Measurements from ENCODE around the gene PXDN. TPM values are rescaled to one million over a fixed set of nuclear protein-coding genes. Genes with fewer than 3 reads are reported as not detected.

Gene PXDN
- total and polyA plus RNA-seq, 9 of the 15 experiments (the other 6 are each of a cell fraction or from before 2014, with no cell fraction given): 0.49 TPM; not detected in 8

DNA sequence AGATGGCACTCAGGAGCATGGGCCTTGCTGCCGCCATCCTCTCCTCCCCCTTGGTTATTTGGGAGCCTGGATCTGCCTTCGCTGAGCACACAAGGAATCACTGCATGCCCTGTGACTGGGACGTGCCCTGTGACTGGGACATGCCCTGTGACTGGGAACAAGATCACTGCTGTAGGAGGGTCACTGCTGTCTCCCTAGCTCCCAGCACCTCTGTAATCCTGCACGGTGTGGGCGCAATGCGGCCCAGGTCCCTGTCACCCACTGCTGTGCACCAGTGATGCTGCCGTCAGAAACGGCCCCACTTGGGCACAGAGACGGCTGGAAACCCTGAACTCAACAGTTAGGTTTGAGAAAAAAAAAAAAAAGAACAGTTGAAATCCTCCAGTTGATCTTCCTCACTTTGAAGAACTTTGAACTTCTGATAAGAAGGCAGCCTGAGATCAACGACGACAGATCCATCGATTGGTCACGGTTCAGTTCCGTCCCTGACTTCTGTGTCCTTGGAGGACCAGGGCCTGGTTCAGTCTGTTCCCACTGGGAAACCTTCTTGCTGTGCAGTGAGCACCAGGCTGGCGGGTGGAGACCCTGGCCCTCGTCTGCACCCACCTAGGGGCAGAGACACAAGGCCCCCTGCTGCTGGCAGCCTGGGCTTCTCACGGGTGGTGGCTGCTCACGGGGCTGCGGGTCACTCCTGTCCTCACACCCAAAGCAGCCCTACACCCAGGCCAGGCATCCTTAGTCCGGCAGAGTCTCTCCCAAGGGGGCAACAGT is 125.9 kb downstream of the PXDN start (continued):
- TF ChIP-seq, protein P1, sequence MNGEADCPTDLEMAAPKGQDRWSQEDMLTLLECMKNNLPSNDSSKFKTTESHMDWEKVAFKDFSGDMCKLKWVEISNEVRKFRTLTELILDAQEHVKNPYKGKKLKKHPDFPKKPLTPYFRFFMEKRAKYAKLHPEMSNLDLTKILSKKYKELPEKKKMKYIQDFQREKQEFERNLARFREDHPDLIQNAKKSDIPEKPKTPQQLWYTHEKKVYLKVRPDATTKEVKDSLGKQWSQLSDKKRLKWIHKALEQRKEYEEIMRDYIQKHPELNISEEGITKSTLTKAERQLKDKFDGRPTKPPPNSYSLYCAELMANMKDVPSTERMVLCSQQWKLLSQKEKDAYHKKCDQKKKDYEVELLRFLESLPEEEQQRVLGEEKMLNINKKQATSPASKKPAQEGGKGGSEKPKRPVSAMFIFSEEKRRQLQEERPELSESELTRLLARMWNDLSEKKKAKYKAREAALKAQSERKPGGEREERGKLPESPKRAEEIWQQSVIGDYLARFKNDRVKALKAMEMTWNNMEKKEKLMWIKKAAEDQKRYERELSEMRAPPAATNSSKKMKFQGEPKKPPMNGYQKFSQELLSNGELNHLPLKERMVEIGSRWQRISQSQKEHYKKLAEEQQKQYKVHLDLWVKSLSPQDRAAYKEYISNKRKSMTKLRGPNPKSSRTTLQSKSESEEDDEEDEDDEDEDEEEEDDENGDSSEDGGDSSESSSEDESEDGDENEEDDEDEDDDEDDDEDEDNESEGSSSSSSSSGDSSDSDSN (IDR thresholded peaks at IDR 0.05; ENCODE audit: borderline replicate concordance in 1 of 2, low read depth in 2 of 2, low read length in 2 of 2): no peak
- TF ChIP-seq DMBX1 (CRISPR knock-in tag; IDR thresholded peaks at IDR 0.05; ENCODE audit: borderline replicate concordance) (no peak), NFE2 (IDR thresholded peaks at IDR 0.05; ENCODE audit: low read depth) (no peak), ELF4 (CRISPR knock-in tag; IDR thresholded peaks at IDR 0.05) (no peak), ZNF583 (CRISPR knock-in tag; IDR thresholded peaks at IDR 0.05) (no peak), XRCC5 (IDR thresholded peaks at IDR 0.05; ENCODE audit: low read depth, low read length) (no peak), PTTG1 (tag; IDR thresholded peaks at IDR 0.05; ENCODE audit: low read depth) (no peak), ZNF507 (tag; conservative IDR thresholded peaks at IDR 0.05) (no peak), HMGN3 (IDR thresholded peaks at IDR 0.05; ENCODE audit: borderline replicate concordance, extremely low read depth, insufficient read length, low read depth, low read length) (no peak)
- TF ChIP-seq, protein P2, sequence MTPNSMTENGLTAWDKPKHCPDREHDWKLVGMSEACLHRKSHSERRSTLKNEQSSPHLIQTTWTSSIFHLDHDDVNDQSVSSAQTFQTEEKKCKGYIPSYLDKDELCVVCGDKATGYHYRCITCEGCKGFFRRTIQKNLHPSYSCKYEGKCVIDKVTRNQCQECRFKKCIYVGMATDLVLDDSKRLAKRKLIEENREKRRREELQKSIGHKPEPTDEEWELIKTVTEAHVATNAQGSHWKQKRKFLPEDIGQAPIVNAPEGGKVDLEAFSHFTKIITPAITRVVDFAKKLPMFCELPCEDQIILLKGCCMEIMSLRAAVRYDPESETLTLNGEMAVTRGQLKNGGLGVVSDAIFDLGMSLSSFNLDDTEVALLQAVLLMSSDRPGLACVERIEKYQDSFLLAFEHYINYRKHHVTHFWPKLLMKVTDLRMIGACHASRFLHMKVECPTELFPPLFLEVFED (CRISPR knock-in tag; conservative IDR thresholded peaks at IDR 0.05): no peak

Measured in K562 (cell line).